ENCODE measurements around the gene NR4A2. TPM values are rescaled to one million over a fixed set of nuclear protein-coding genes. Genes with fewer than 3 reads are reported as not detected.

Gene NR4A2
- total RNA-seq, 6 experiments from 2014 or later: 1.8 to 7.5 (median 5.8) TPM

- H3K27ac Mint-ChIP-seq: no peak overlapping the region
Observed at GRCh38 chr2:156311976-156312375, 20.5 kb downstream of the NR4A2 start.

GRCh38 chr2:156310773-156311172 is 21.7 kb downstream of the NR4A2 start:
- Mint-ChIP-seq H3K27me3 (ENCODE audit: insufficient read depth) (peaks cover 10% of the 10 kb centered on the region), H3K4me3 (no peak overlapping the region), H3K36me3 (ENCODE audit: low read depth) (no peaks in the 10 kb centered on the region), H3K4me1 (ENCODE audit: low read depth) (no peaks in the 10 kb centered on the region), H3K27ac (no peak overlapping the region), H3K9me3 (no peaks in the 10 kb centered on the region)
- no peak for DNase-seq
- no peak for TF ChIP-seq CTCF (IDR thresholded peaks at IDR 0.05)

More at GRCh38 chr2:156311976-156312375, 20.5 kb downstream of the NR4A2 start:
- DNase-seq: no peak
- Mint-ChIP-seq H3K4me1 (ENCODE audit: low read depth) (no peaks in the 10 kb centered on the region), H3K4me3 (no peak overlapping the region), H3K27me3 (ENCODE audit: insufficient read depth) (peaks cover 8% of the 10 kb centered on the region), H3K36me3 (ENCODE audit: low read depth) (no peaks in the 10 kb centered on the region), H3K9me3 (no peaks in the 10 kb centered on the region)
- no peak for TF ChIP-seq CTCF (IDR thresholded peaks at IDR 0.05)

- H3K27ac Mint-ChIP-seq: no peak overlapping the region
Observed at GRCh38 chr2:156309917-156310316, 22.6 kb downstream of the NR4A2 start.

GRCh38 chr2:156309167-156309566 is 23.4 kb downstream of the NR4A2 start:
- TF ChIP-seq CTCF (IDR thresholded peaks at IDR 0.05): no peak
- Mint-ChIP-seq H3K4me1 (ENCODE audit: low read depth) (no peaks in the 10 kb centered on the region), H3K36me3 (ENCODE audit: low read depth) (no peaks in the 10 kb centered on the region), H3K4me3 (no peak overlapping the region), H3K27me3 (ENCODE audit: insufficient read depth) (peaks cover 8% of the 10 kb centered on the region), H3K9me3 (no peaks in the 10 kb centered on the region), H3K27ac (no peak overlapping the region)
- DNase-seq: no peak

More at GRCh38 chr2:156309917-156310316, 22.6 kb downstream of the NR4A2 start:
- peaks cover 9% of the 10 kb centered on the region for H3K27me3 Mint-ChIP-seq (ENCODE audit: insufficient read depth)
- H3K4me3 Mint-ChIP-seq: no peak overlapping the region
- TF ChIP-seq CTCF (IDR thresholded peaks at IDR 0.05): no peak
- DNase-seq: no peak
- no peaks in the 10 kb centered on the region for H3K36me3 Mint-ChIP-seq (ENCODE audit: low read depth)
- no peaks in the 10 kb centered on the region for H3K9me3 Mint-ChIP-seq
- no peaks in the 10 kb centered on the region for H3K4me1 Mint-ChIP-seq (ENCODE audit: low read depth)

GRCh38 chr2:156306821-156307220 is 25.7 kb downstream of the NR4A2 start:
- DNase-seq: no peak
- Mint-ChIP-seq H3K4me1 (ENCODE audit: low read depth) (no peaks in the 10 kb centered on the region), H3K9me3 (no peaks in the 10 kb centered on the region), H3K27me3 (ENCODE audit: insufficient read depth) (peaks cover 8% of the 10 kb centered on the region), H3K27ac (no peak overlapping the region), H3K36me3 (ENCODE audit: low read depth) (no peaks in the 10 kb centered on the region), H3K4me3 (no peak overlapping the region)
- no peak for TF ChIP-seq CTCF (IDR thresholded peaks at IDR 0.05)

- DNase-seq: no peak
- Mint-ChIP-seq H3K27me3 (ENCODE audit: insufficient read depth) (peaks cover 8% of the 10 kb centered on the region), H3K4me1 (ENCODE audit: low read depth) (no peaks in the 10 kb centered on the region), H3K4me3 (no peak overlapping the region), H3K36me3 (ENCODE audit: low read depth) (no peaks in the 10 kb centered on the region), H3K27ac (no peak overlapping the region), H3K9me3 (no peaks in the 10 kb centered on the region)
- TF ChIP-seq CTCF (IDR thresholded peaks at IDR 0.05): no peak
Observed at GRCh38 chr2:156305121-156305520, 27.4 kb downstream of the NR4A2 start.
